Pericardium fibroblast (primary cell): ENCODE data around the gene DLG1. TPM values are rescaled to one million over a fixed set of nuclear protein-coding genes. Genes with fewer than 3 reads are reported as not detected.

Source experiments
- total RNA-seq: library from RNA; depleted of rRNA; stranded (reverse); fragments of >200 nt; gene quantifications from 2 replicates; pipeline ENCODE4 v1.2.3, GENCODE V29; 2015

DLG1 gene
- total RNA-seq: 24.8 and 28.8 TPM in 2 replicates

GRCh38 chr3:197298341-197298944, at the start of gene DLG1:
Gene DLG1, minus strand, starts transcription at chr3:197298612. Its CDS starts 1,408 bp downstream, at chr3:197297204.

GRCh38 chr3:197029511-197030167, 268.8 kb downstream of the DLG1 start, which contains the start of gene MELTF:
Gene MELTF, minus strand, starts transcription at chr3:197029817. Its CDS starts 115 bp downstream, at chr3:197029702.

